H1 (cell line): ENCODE results near the gene OSBPL6. TPM values are rescaled to one million over a fixed set of nuclear protein-coding genes. Genes with fewer than 3 reads are reported as not detected.

Experiments
- ASH2L ChIP-seq: fragments of 200-600, 300-600 bp; sonication (generic); IDR thresholded peaks from one replicate; pipeline ENCODE4 v1.7.1; 2017; ENCODE audit warnings: low read length
- CBX8 ChIP-seq: fragments of 300-800, 300-1000 bp; sonication (generic); IDR thresholded peaks from 2 replicates; pipeline ENCODE4 v1.7.1; 2016; ENCODE audit warnings: low read depth, low read length, borderline replicate concordance
- CTCF ChIP-seq, 3 experiments: IDR thresholded peaks; 1 replicate in 2 of 3; 2 replicates in 1 of 3; pipeline versions ENCODE4 v1.5.1 to v1.6.1; 2011; ENCODE audit warnings: low read length in 3 of 3, mild to moderate bottlenecking in 3 of 3, inconsistent platforms in 2 of 3, low read depth in 1 of 3, moderate library complexity in 1 of 3; ENCODE audit not compliant: insufficient read depth in 1 of 3; ENCODE audit errors: control extremely low read depth in 1 of 3
- polyA plus RNA-seq, 7 experiments: library from polyadenylated mRNA; depleted of rRNA in 3 of 7; stranded (reverse) in 5 of 7; unstranded in 2 of 7; fragments of >200 nt in 5 of 7; fragments of 200-250 nt in 2 of 7; gene quantifications; 1 replicate in 5 of 7; 2 replicates in 1 of 7; 4 replicates in 1 of 7; pipeline versions ENCODE4 v1.2.1 to v1.2.3, GENCODE V29; 2011 to 2013; ENCODE audit warnings: missing spikeins in 2 of 7, mixed read lengths in 2 of 7
- total RNA-seq: library from RNA; stranded (reverse); fragmentation: NEBNext Ultra II Directional; extraction: Animal tissue kit (Norgen Biotek cat#: 25700); gene quantifications from 2 replicates; pipeline ENCODE4 v1.2.1, GENCODE V29; 2021

OSBPL6 gene
- total and polyA plus RNA-seq, 2 of the 8 experiments (the other 6 are each of a cell fraction or from before 2014, with no cell fraction given): 1.7 to 5.6 TPM

- no peak for TF ChIP-seq CTCF (IDR thresholded peaks at IDR 0.05; ENCODE audit: control extremely low read depth in 1 of 3, insufficient read depth in 1 of 3, low read depth in 1 of 3, low read length in 3 of 3)
- no peak for TF ChIP-seq CBX8
- TF ChIP-seq ASH2L: no peak
Observed at GRCh38 chr2:178345951-178346350, 151.6 kb downstream of the OSBPL6 start (continued).
